Uterus (tissue), 2 donors: ENCODE results near the gene TUBAL3.

Source experiments
- POLR2A ChIP-seq, 2 donors: fragments of 450-650 bp; IDR thresholded peaks; one replicate each; pipeline ENCODE4 v1.6.1; 2016; ENCODE audit warnings: antibody characterized with exemption in 2 of 2, mild to moderate bottlenecking in 1 of 2, moderate library complexity in 1 of 2
- TF ChIP-seq, protein P1 (sequence below), 4 experiments: fragments of 200-600 bp in 2 of 4; fragments of 450-650 bp in 2 of 4; sonication (generic) in 2 of 4; IDR thresholded peaks; one replicate each; pipeline ENCODE4 v1.5.1; 2016 to 2019; ENCODE audit warnings: antibody characterized with exemption in 4 of 4, mild to moderate bottlenecking in 2 of 4, moderate library complexity in 1 of 4

DNA sequence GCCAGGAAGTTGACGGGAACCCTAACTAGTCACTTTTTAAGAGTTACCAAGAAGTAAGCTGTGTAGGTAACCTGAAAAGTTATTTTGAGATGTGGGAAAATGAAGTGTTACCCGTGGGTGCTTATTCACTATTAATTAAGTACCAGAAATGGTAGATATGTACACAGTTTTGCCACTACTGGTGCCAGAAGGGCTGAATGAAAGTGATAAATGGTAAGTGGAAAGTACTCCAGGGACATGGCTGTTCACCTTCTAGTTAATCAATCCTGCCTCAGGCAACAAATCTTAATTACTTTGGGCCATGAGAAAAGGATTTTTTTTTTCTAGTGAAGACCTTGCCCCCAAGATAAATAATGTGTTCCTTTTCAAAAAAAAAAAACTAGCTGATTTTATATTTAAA lies 23.5 kb upstream of the TUBAL3 start:
- TF ChIP-seq POLR2A (IDR thresholded peaks at IDR 0.05) = no peak
- TF ChIP-seq, protein P1, sequence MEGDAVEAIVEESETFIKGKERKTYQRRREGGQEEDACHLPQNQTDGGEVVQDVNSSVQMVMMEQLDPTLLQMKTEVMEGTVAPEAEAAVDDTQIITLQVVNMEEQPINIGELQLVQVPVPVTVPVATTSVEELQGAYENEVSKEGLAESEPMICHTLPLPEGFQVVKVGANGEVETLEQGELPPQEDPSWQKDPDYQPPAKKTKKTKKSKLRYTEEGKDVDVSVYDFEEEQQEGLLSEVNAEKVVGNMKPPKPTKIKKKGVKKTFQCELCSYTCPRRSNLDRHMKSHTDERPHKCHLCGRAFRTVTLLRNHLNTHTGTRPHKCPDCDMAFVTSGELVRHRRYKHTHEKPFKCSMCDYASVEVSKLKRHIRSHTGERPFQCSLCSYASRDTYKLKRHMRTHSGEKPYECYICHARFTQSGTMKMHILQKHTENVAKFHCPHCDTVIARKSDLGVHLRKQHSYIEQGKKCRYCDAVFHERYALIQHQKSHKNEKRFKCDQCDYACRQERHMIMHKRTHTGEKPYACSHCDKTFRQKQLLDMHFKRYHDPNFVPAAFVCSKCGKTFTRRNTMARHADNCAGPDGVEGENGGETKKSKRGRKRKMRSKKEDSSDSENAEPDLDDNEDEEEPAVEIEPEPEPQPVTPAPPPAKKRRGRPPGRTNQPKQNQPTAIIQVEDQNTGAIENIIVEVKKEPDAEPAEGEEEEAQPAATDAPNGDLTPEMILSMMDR (IDR thresholded peaks at IDR 0.05) = no peak
